GM12878 (cell line): ENCODE measurements around the gene HAUS7.

Experiments
- CBX5 ChIP-seq: sonication (generic); IDR thresholded peaks from 2 replicates; pipeline ENCODE4 v1.6.1; 2016; ENCODE audit warnings: low read depth, moderate library complexity, mild to moderate bottlenecking, inconsistent platforms
- CTCF ChIP-seq, 3 experiments: IDR thresholded peaks in 2 of 3; conservative IDR thresholded peaks in 1 of 3; 2 replicates each; pipeline ENCODE4 v1.5.1; 2011; ENCODE audit warnings: low read depth in 3 of 3, low read length in 3 of 3, mild to moderate bottlenecking in 3 of 3, control low read depth in 2 of 3, moderate library complexity in 2 of 3, inconsistent platforms in 1 of 3, mixed read lengths in 1 of 3; ENCODE audit not compliant: control insufficient read depth in 2 of 3, insufficient read depth in 1 of 3; ENCODE audit errors: extremely low read depth in 1 of 3
- EZH2 ChIP-seq: IDR thresholded peaks from 2 replicates; pipeline ENCODE4 v1.6.1; 2012; ENCODE audit warnings: low read depth, mild to moderate bottlenecking, control low read depth, inconsistent platforms, low read length, borderline replicate concordance; ENCODE audit not compliant: control insufficient read depth
- FOS ChIP-seq: IDR thresholded peaks from 3 replicates; pipeline ENCODE4 v1.6.1; 2011; ENCODE audit warnings: borderline replicate concordance; ENCODE audit not compliant: insufficient read length; ENCODE audit errors: extremely low read depth
- HDAC2 ChIP-seq: fragments of 200-600 bp; sonication (generic); IDR thresholded peaks from 2 replicates; pipeline ENCODE4 v1.6.1; 2017
- HDGF ChIP-seq: fragments of 450-650 bp; IDR thresholded peaks from 2 replicates; pipeline ENCODE4 v1.6.1; 2016; ENCODE audit warnings: antibody characterized with exemption
- HSF1 ChIP-seq: fragments of 150-350 bp; IDR thresholded peaks from 2 replicates; pipeline ENCODE4 v1.6.1; 2014; ENCODE audit warnings: mild to moderate bottlenecking, low read depth, low read length
- NRF1 ChIP-seq: conservative IDR thresholded peaks from 2 replicates; pipeline ENCODE4 v1.6.1; 2011; ENCODE audit warnings: mild to moderate bottlenecking, low read depth, low read length, improper control_type of control experiment
- POLR2AphosphoS5 ChIP-seq: IDR thresholded peaks from 2 replicates; pipeline ENCODE4 v1.6.1; 2011; ENCODE audit warnings: mild to moderate bottlenecking, low read length, inconsistent platforms
- USF2 ChIP-seq: IDR thresholded peaks from 2 replicates; pipeline ENCODE4 v1.6.1; 2011; ENCODE audit warnings: low read depth, low read length, improper control_type of control experiment, borderline replicate concordance

- TF ChIP-seq CBX5 (no peak), USF2 (no peak), EZH2 (no peak), HDGF (no peak), CTCF (IDR thresholded peaks at IDR 0.05 in 2 of 3, conservative IDR thresholded peaks at IDR 0.05 in 1 of 3; ENCODE audit: control insufficient read depth in 2 of 3, extremely low read depth in 1 of 3, insufficient read depth in 1 of 3, low read depth in 3 of 3, low read length in 3 of 3) (no peak), NRF1 (no peak), HSF1 (no peak), POLR2AphosphoS5 (no peak), HDAC2 (no peak), FOS (no peak)
These were observed 21.5 kb upstream of the HAUS7 start for GRCh38 chrX:153491918-153492317.
